Measurements from ENCODE around the gene ANKRD42.

Gene ANKRD42

GRCh38 chr11:83285771-83286528 is 92.4 kb downstream of the ANKRD42 start, which contains the start of gene CCDC90B:
Gene CCDC90B (minus strand): TSS chr11:83286367. CDS start chr11:83285972, 395 bp downstream.
- FAIRE-seq, result peak; percentile 78
- peak; percentile 97 for DNase-seq (ENCODE audit: low spot score)

DNA sequence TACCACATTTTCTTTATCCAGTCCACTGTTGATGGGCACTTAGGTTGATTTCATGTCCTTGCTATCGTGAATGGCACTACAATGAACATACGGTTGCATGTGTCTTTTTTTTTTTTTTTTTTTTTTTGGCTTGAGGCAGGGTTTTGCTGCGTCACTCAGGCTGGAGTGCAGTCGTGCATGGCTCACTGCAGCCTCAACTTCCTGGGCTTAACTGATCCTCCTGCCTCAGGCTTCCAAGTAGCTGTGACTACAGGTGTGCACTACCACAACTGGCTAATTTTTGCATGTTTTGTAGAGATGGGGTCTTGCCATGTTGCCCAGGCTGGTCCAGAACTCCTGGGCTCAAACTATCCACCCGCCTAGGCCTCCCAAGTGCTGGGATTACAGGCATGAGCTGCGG is 94.1 kb downstream of the ANKRD42 start:
- DNase-seq (ENCODE audit: low spot score), result no peak
- no peak for FAIRE-seq

DNA sequence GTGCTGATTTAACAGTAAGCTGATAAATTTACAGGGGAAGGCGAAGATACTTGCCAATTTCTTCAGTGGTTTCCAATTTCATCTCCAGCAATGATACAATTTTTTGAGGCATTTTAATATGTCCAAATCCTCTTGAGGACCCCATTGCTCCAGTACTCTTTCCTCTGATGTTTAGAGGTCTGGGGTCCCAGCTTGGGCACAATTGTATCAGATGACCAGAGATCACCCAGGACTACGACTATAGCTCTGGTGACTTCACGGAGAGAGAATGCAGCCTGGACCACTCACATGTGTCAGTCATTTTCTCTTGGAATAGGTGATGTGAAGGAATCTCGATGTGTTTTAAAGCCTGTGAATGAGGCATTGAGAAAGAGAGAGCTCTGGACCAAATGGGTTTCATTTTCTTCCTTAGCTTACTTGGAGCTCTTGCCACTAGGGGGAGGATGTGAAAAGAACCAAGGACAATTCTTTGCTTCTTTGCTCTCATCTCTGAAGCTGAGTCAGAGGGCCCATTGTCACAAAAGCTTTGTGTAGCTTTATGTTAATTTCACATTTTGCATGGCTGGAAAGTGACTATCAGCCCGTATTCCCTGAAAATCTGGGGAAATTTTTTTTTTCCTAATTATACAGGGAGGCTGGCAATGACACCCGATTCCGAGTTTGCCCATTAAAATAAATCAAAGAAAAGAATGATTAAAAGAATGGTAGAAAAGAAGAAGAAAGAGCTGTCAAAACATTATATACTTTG is 99.4 kb downstream of the ANKRD42 start:
- FAIRE-seq, result no peak
- peak; percentile 70 for DNase-seq (ENCODE audit: low spot score)

GRCh38 chr11:83293457-83293774 is 99.9 kb downstream of the ANKRD42 start:
- FAIRE-seq, result no peak

GRCh38 chr11:83294208-83294607 is 100.7 kb downstream of the ANKRD42 start:
- no peak for FAIRE-seq

More at GRCh38 chr11:83293457-83293774, 99.9 kb downstream of the ANKRD42 start:
- DNase-seq (ENCODE audit: low spot score), result no peak

More at GRCh38 chr11:83294208-83294607, 100.7 kb downstream of the ANKRD42 start:
- no peak for DNase-seq (ENCODE audit: low spot score)
